Testis (tissue), 5 donors: ENCODE results near the gene SCYGR2. TPM values are rescaled to one million over a fixed set of nuclear protein-coding genes. Genes with fewer than 3 reads are reported as not detected.
"Not testable (repeated sequence)": the region's sequence is repeated elsewhere in the genome, so short reads cannot be mapped to it uniquely, and the experiment has no call there.

Experiments used
- DNase-seq: peaks from one replicate; pipeline ENCODE4 v3.0.0-alpha.2; 2019
- H3K27ac ChIP-seq, 2 donors: fragments of 200-600 bp; sonication (generic); one replicate each; pipeline ENCODE4 v1.5.1; 2019
- H3K27me3 ChIP-seq: fragments of 200-600 bp; sonication (generic); one replicate; pipeline ENCODE4 v1.5.1; 2019
- H3K36me3 ChIP-seq: fragments of 200-600 bp; sonication (generic); one replicate; pipeline ENCODE4 v1.5.1; 2017; ENCODE audit warnings: low read depth; ENCODE audit errors: missing control alignments
- H3K4me1 ChIP-seq: fragments of 200-600 bp; sonication (generic); one replicate; pipeline ENCODE4 v1.5.1; 2019
- H3K4me3 ChIP-seq, 2 donors: fragments of 200-600 bp; sonication (generic); one replicate each; pipeline ENCODE4 v1.5.1; 2017 to 2019
- H3K9me3 ChIP-seq: fragments of 200-600 bp; sonication (generic); one replicate; pipeline ENCODE4 v1.5.1; 2017
- CTCF ChIP-seq, 3 experiments: fragments of 450-650 bp in 2 of 3; fragments of 200-600 bp in 1 of 3; sonication (generic) in 1 of 3; IDR thresholded peaks; one replicate each; pipeline ENCODE4 v1.5.1; 2016 to 2019; ENCODE audit warnings: antibody characterized with exemption in 3 of 3, mild to moderate bottlenecking in 2 of 3, moderate library complexity in 1 of 3
- POLR2A ChIP-seq: fragments of 450-650 bp; IDR thresholded peaks from one replicate; pipeline ENCODE4 v1.6.1; 2017; ENCODE audit warnings: antibody characterized with exemption, mild to moderate bottlenecking, moderate library complexity
- WGBS, 2 donors: methylation state at CpG; one replicate each; pipeline ENCODE4 v1.1.5; 2018; 5-methylcytosine and 5-hydroxymethylcytosine counted together
- intact Hi-C: fragments of 100-400 bp; cut with DNase I; formaldehyde crosslinking; loops from one replicate; pipeline ENCODE4 v1.15.1; 2023; ENCODE audit warnings: low total_unique reads
- long read RNA-seq, 2 donors: transcript quantifications; one replicate each; lab custom pipeline, GENCODE V29; 2026
- polyA plus RNA-seq: library from polyadenylated mRNA; stranded (reverse); fragments of 350-450 nt; fragmentation: Illumina TruSeq; extraction: RNeasy Lipid Tissue Mini Kit (QIAGEN cat#74804); gene quantifications from one replicate; pipeline ENCODE4 v1.2.3, GENCODE V29; 2014; ENCODE audit warnings: low read depth, low replicate concordance; ENCODE audit not compliant: insufficient read depth
- total RNA-seq, 2 donors: library from RNA; depleted of rRNA; stranded (reverse); fragments of >200 nt; gene quantifications; one replicate each; pipeline ENCODE4 v1.2.3, GENCODE V29; 2016

SCYGR2 gene
- total RNA-seq (not detected), polyA plus RNA-seq (not detected)
- long read RNA-seq, donor 1 = 0 reads
- long read RNA-seq, donor 2 = 0 reads

- intact Hi-C loops, H3K27ac ChIP-seq, H3K27me3 ChIP-seq, H3K9me3 ChIP-seq, H3K36me3 ChIP-seq, DNase-seq, H3K4me3 ChIP-seq, H3K4me1 ChIP-seq: not testable (repeated sequence)
- 75 to 86% methylated on average over 7 to 15 of the region's 16 CpGs for WGBS, 2 donors
Measured at GRCh38 chr2:227598835-227599503, at the start of gene SCYGR2. TSS of gene SCYGR2 (plus strand) at chr2:227598893. CDS start at chr2:227598893, 0 bp downstream.

GRCh38 chr2:227551836-227552235 lies 46.9 kb upstream of the SCYGR2 start:
- Histone ChIP-seq H3K27me3 (no peaks in the 10 kb centered on the region), H3K4me1 (no peaks in the 10 kb centered on the region), H3K9me3 (no peaks in the 10 kb centered on the region), H3K27ac (no peak overlapping the region), H3K4me3 (no peak overlapping the region), H3K36me3 (no peaks in the 10 kb centered on the region)
- DNase-seq = no peak
- 86 to 100% methylated on average over 3 of the region's 3 CpGs for WGBS, 2 donors
- TF ChIP-seq CTCF (IDR thresholded peaks at IDR 0.05) (no peak), POLR2A (no peak)
- intact Hi-C loops = no loop called here

GRCh38 chr2:227562581-227562980 lies 36.1 kb upstream of the SCYGR2 start:
- intact Hi-C loops = no loop called here
- H3K4me3 ChIP-seq = no peak overlapping the region
- H3K27ac ChIP-seq = no peak overlapping the region
- no peaks in the 10 kb centered on the region for H3K36me3 ChIP-seq
- no peaks in the 10 kb centered on the region for H3K27me3 ChIP-seq
- no peak for DNase-seq
- no peaks in the 10 kb centered on the region for H3K9me3 ChIP-seq
- no peaks in the 10 kb centered on the region for H3K4me1 ChIP-seq
- TF ChIP-seq POLR2A = no peak
- no peak for TF ChIP-seq CTCF (IDR thresholded peaks at IDR 0.05)

- DNase-seq = no peak
- no peaks in the 10 kb centered on the region for H3K4me1 ChIP-seq
- TF ChIP-seq POLR2A = no peak
- TF ChIP-seq CTCF (IDR thresholded peaks at IDR 0.05) = no peak
- no peaks in the 10 kb centered on the region for H3K27me3 ChIP-seq
- no peak overlapping the region for H3K4me3 ChIP-seq
- no peak overlapping the region for H3K27ac ChIP-seq
- no peaks in the 10 kb centered on the region for H3K36me3 ChIP-seq
- 70 to 81% methylated on average over 1 of the region's 1 CpG for WGBS, 2 donors
- H3K9me3 ChIP-seq = no peaks in the 10 kb centered on the region
- intact Hi-C loops = no loop called here
Measured at GRCh38 chr2:227565080-227565479, 33.6 kb upstream of the SCYGR2 start.

- no peak overlapping the region for H3K27ac ChIP-seq
- TF ChIP-seq CTCF (IDR thresholded peaks at IDR 0.05) (no peak), POLR2A (no peak)
- no peaks in the 10 kb centered on the region for H3K9me3 ChIP-seq
- 56 to 69% methylated on average over 3 of the region's 3 CpGs for WGBS, 2 donors
- no peaks in the 10 kb centered on the region for H3K4me1 ChIP-seq
- no peaks in the 10 kb centered on the region for H3K36me3 ChIP-seq
- intact Hi-C loops = no loop called here
- no peak overlapping the region for H3K4me3 ChIP-seq
- H3K27me3 ChIP-seq = no peaks in the 10 kb centered on the region
- DNase-seq = no peak
Measured at GRCh38 chr2:227566012-227566411, 32.7 kb upstream of the SCYGR2 start.
